Osteoblast (primary cell): ENCODE data around the gene FGF23. TPM values are rescaled to one million over a fixed set of nuclear protein-coding genes. Genes with fewer than 3 reads are reported as not detected.

Source experiments
- DNase-seq: peaks from one replicate; pipeline ENCODE4 v3.0.0; 2011; ENCODE audit warnings: low spot score, mixed read lengths; ENCODE audit not compliant: insufficient read length; ENCODE audit errors: missing footprints
- H2AFZ ChIP-seq: 2 replicates; pipeline ENCODE4 v1.6.0; 2011; ENCODE audit warnings: mild to moderate bottlenecking, low read length
- H3K27ac ChIP-seq: 2 replicates; pipeline ENCODE4 v1.5.1; 2011; ENCODE audit warnings: mild to moderate bottlenecking, low read depth, low read length, moderate library complexity
- H3K27me3 ChIP-seq: 2 replicates; pipeline ENCODE4 v1.6.0; 2012; ENCODE audit warnings: mild to moderate bottlenecking, control low read depth, inconsistent platforms, low read length, moderate library complexity; ENCODE audit not compliant: insufficient read depth
- H3K36me3 ChIP-seq: 2 replicates; pipeline ENCODE4 v1.5.1; 2011; ENCODE audit warnings: mild to moderate bottlenecking, low read length, control low read depth, moderate library complexity; ENCODE audit not compliant: insufficient read depth
- H3K4me1 ChIP-seq: 2 replicates; pipeline ENCODE4 v1.5.1; 2011; ENCODE audit warnings: mild to moderate bottlenecking, low read length, control low read depth, moderate library complexity; ENCODE audit not compliant: insufficient read depth
- H3K4me2 ChIP-seq: 2 replicates; pipeline ENCODE4 v1.6.0; 2011; ENCODE audit warnings: mild to moderate bottlenecking, low read length; ENCODE audit not compliant: insufficient read depth
- H3K4me3 ChIP-seq: fragments of 200-600 bp; sonication (generic); 3 replicates; pipeline ENCODE4 v1.5.1; 2012; ENCODE audit warnings: mild to moderate bottlenecking, low read length, inconsistent platforms; ENCODE audit not compliant: insufficient read depth
- H3K79me2 ChIP-seq: 2 replicates; pipeline ENCODE4 v1.6.0; 2012; ENCODE audit warnings: mild to moderate bottlenecking, low read length, control low read depth, inconsistent platforms; ENCODE audit not compliant: insufficient read depth
- H3K9me3 ChIP-seq: 2 replicates; pipeline ENCODE4 v1.5.1; 2011; ENCODE audit warnings: low read depth, low read length, control low read depth
- H4K20me1 ChIP-seq: 2 replicates; pipeline ENCODE4 v1.6.0; 2012; ENCODE audit warnings: mild to moderate bottlenecking, low read length, control low read depth; ENCODE audit not compliant: insufficient read depth
- total RNA-seq: library from RNA; depleted of rRNA; stranded (reverse); fragments of >200 nt; gene quantifications from 2 replicates; pipeline ENCODE4 v1.2.3, GENCODE V29; 2012
- TF ChIP-seq, protein P1 (sequence below): IDR thresholded peaks from 2 replicates; pipeline ENCODE4 v1.5.1; 2011; ENCODE audit warnings: mild to moderate bottlenecking, low read depth, low read length, moderate library complexity; ENCODE audit errors: extremely low read depth

Gene FGF23
- total RNA-seq, 1 donor = not detected

GRCh38 chr12:4355156-4356040, 24.1 kb downstream of the FGF23 start:
- Histone ChIP-seq H3K9me3 (no peaks in the 10 kb centered on the region), H3K36me3 (peaks cover 20% of the 10 kb centered on the region), H3K4me3 (no peak overlapping the region), H3K79me2 (no peaks in the 10 kb centered on the region), H4K20me1 (no peaks in the 10 kb centered on the region), H3K27ac (no peak overlapping the region), H3K4me1 (no peaks in the 10 kb centered on the region), H3K4me2 (no peak overlapping the region), H2AFZ (no peak overlapping the region), H3K27me3 (no peaks in the 10 kb centered on the region)
- no peak for DNase-seq
- TF ChIP-seq, protein P1, sequence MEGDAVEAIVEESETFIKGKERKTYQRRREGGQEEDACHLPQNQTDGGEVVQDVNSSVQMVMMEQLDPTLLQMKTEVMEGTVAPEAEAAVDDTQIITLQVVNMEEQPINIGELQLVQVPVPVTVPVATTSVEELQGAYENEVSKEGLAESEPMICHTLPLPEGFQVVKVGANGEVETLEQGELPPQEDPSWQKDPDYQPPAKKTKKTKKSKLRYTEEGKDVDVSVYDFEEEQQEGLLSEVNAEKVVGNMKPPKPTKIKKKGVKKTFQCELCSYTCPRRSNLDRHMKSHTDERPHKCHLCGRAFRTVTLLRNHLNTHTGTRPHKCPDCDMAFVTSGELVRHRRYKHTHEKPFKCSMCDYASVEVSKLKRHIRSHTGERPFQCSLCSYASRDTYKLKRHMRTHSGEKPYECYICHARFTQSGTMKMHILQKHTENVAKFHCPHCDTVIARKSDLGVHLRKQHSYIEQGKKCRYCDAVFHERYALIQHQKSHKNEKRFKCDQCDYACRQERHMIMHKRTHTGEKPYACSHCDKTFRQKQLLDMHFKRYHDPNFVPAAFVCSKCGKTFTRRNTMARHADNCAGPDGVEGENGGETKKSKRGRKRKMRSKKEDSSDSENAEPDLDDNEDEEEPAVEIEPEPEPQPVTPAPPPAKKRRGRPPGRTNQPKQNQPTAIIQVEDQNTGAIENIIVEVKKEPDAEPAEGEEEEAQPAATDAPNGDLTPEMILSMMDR = no peak

DNA sequence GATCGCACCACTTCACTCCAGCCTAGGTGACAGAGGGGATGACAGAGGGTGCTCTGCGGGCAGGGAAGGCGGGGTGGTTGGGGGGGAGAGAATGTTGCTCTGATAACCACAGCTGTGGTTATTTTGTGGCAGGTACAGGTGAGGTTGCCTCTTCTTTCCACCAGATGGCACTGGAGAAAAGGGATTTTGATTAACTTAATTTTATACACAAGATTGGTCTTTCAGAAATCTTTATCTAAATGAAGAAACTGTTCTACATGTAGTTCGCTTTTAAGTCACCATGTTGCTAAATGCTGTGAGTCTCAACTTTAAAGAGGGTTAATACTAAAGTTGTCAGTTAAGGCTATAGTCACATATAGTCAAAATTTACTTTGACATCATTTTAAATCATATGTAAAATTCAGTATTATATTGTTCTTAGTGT, 25.7 kb downstream of the FGF23 start:
- TF ChIP-seq, protein P1 = peak; percentile 38
- H3K27ac ChIP-seq = no peak overlapping the region
- H3K4me2 ChIP-seq = no peak overlapping the region
- no peaks in the 10 kb centered on the region for H4K20me1 ChIP-seq
- DNase-seq = no peak
- H3K36me3 ChIP-seq = peaks cover 25% of the 10 kb centered on the region
- no peaks in the 10 kb centered on the region for H3K4me1 ChIP-seq
- H3K79me2 ChIP-seq = no peaks in the 10 kb centered on the region
- no peak overlapping the region for H2AFZ ChIP-seq
- H3K4me3 ChIP-seq = no peak overlapping the region
- no peaks in the 10 kb centered on the region for H3K9me3 ChIP-seq
- H3K27me3 ChIP-seq = no peaks in the 10 kb centered on the region

- Histone ChIP-seq H3K4me3 (no peak overlapping the region), H3K4me2 (no peak overlapping the region), H3K79me2 (no peaks in the 10 kb centered on the region), H3K36me3 (peaks cover 18% of the 10 kb centered on the region), H4K20me1 (peaks cover 2% of the 10 kb centered on the region), H3K27ac (no peak overlapping the region), H2AFZ (no peak overlapping the region), H3K4me1 (no peaks in the 10 kb centered on the region), H3K27me3 (no peaks in the 10 kb centered on the region), H3K9me3 (no peaks in the 10 kb centered on the region)
- DNase-seq = no peak
- TF ChIP-seq, protein P1 = no peak
Measured at GRCh38 chr12:4346931-4347330, 32.6 kb downstream of the FGF23 start.

DNA sequence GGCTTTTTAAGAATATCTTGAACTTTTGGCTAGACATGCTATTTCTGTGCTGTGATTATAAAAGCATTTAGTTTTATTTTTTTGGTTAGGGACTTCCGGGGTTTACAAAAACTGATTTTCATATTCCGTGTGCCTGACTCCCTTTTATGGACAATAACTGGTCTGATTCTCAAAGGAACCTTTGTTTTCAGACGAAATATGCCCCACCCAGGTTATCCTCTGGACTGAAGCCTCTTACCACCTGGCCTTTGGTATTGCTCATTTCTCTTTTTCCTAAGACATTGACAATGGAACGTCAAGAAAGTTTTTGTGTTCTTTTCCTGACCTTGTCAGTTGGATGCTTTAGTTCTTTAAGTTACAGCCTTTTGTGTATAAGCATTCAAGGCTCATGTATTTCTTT, 47.7 kb downstream of the FGF23 start:
- Histone ChIP-seq H3K4me3 (no peak overlapping the region), H3K79me2 (peaks cover 44% of the 10 kb centered on the region), H3K36me3 (peaks cover 9% of the 10 kb centered on the region), H3K4me1 (no peaks in the 10 kb centered on the region), H3K27ac (no peak overlapping the region), H2AFZ (no peak overlapping the region), H3K9me3 (no peaks in the 10 kb centered on the region), H3K4me2 (no peak overlapping the region), H3K27me3 (no peaks in the 10 kb centered on the region), H4K20me1 (no peaks in the 10 kb centered on the region)
- TF ChIP-seq, protein P1 = no peak
- DNase-seq = no peak
